ENCODE data around the gene KDELR3.

Gene KDELR3

GRCh38 chr22:38427940-38428339 is 40.0 kb upstream of the KDELR3 start:
- no peaks in the 10 kb centered on the region for H3K9me3 ChIP-seq (ENCODE audit: control insufficient read depth, low read length)
- no peaks in the 10 kb centered on the region for H3K36me3 ChIP-seq (ENCODE audit: control insufficient read depth, insufficient read depth, low read length)
- WGBS, 2 experiments (ENCODE audit: insufficient coverage in 2 of 2), result 96 to 97% methylated on average over 31 of the region's 31 CpGs
- no peak overlapping the region for H3K27ac ChIP-seq (ENCODE audit: low read depth, low read length, severe bottlenecking)
- H3K4me3 ChIP-seq (ENCODE audit: extremely low read depth, insufficient read depth, low read length, poor library complexity, severe bottlenecking), result no peak overlapping the region
- H3K4me1 ChIP-seq (ENCODE audit: control insufficient read depth, insufficient read depth, low read length, poor library complexity, severe bottlenecking), result no peaks in the 10 kb centered on the region

- no peaks in the 10 kb centered on the region for H3K36me3 ChIP-seq (ENCODE audit: control insufficient read depth, insufficient read depth, low read length)
- H3K9me3 ChIP-seq (ENCODE audit: control insufficient read depth, low read length), result no peaks in the 10 kb centered on the region
- 89 to 93% methylated on average over 2 of the region's 2 CpGs for WGBS, 2 experiments (ENCODE audit: insufficient coverage in 2 of 2)
- no peak overlapping the region for H3K27ac ChIP-seq (ENCODE audit: low read depth, low read length, severe bottlenecking)
- no peak overlapping the region for H3K4me3 ChIP-seq (ENCODE audit: extremely low read depth, insufficient read depth, low read length, poor library complexity, severe bottlenecking)
- H3K4me1 ChIP-seq (ENCODE audit: control insufficient read depth, insufficient read depth, low read length, poor library complexity, severe bottlenecking), result no peaks in the 10 kb centered on the region
Observed at GRCh38 chr22:38428714-38429113, 39.2 kb upstream of the KDELR3 start.

GRCh38 chr22:38429499-38430068 is 38.3 kb upstream of the KDELR3 start:
- H3K27ac ChIP-seq (ENCODE audit: low read depth, low read length, severe bottlenecking), result no peak overlapping the region
- WGBS, 2 experiments (ENCODE audit: insufficient coverage in 2 of 2), result 87 to 92% methylated on average over 12 to 14 of the region's 16 CpGs

GRCh38 chr22:38431266-38432010 is 36.5 kb upstream of the KDELR3 start:
- H3K27ac ChIP-seq (ENCODE audit: low read depth, low read length, severe bottlenecking), result no peak overlapping the region
- no peaks in the 10 kb centered on the region for H3K36me3 ChIP-seq (ENCODE audit: control insufficient read depth, insufficient read depth, low read length)
- H3K4me3 ChIP-seq (ENCODE audit: extremely low read depth, insufficient read depth, low read length, poor library complexity, severe bottlenecking), result no peak overlapping the region
- 79 to 84% methylated on average over 10 to 12 of the region's 12 CpGs for WGBS, 2 experiments (ENCODE audit: insufficient coverage in 2 of 2)
- H3K4me1 ChIP-seq (ENCODE audit: control insufficient read depth, insufficient read depth, low read length, poor library complexity, severe bottlenecking), result no peaks in the 10 kb centered on the region
- no peaks in the 10 kb centered on the region for H3K9me3 ChIP-seq (ENCODE audit: control insufficient read depth, low read length)

More at GRCh38 chr22:38429499-38430068, 38.3 kb upstream of the KDELR3 start:
- Histone ChIP-seq H3K4me1 (ENCODE audit: control insufficient read depth, insufficient read depth, low read length, poor library complexity, severe bottlenecking) (no peaks in the 10 kb centered on the region), H3K4me3 (ENCODE audit: extremely low read depth, insufficient read depth, low read length, poor library complexity, severe bottlenecking) (no peak overlapping the region), H3K36me3 (ENCODE audit: control insufficient read depth, insufficient read depth, low read length) (no peaks in the 10 kb centered on the region), H3K9me3 (ENCODE audit: control insufficient read depth, low read length) (no peaks in the 10 kb centered on the region)

- Histone ChIP-seq H3K4me1 (ENCODE audit: control insufficient read depth, insufficient read depth, low read length, poor library complexity, severe bottlenecking) (no peaks in the 10 kb centered on the region), H3K27ac (ENCODE audit: low read depth, low read length, severe bottlenecking) (no peak overlapping the region), H3K9me3 (ENCODE audit: control insufficient read depth, low read length) (no peaks in the 10 kb centered on the region), H3K36me3 (ENCODE audit: control insufficient read depth, insufficient read depth, low read length) (no peaks in the 10 kb centered on the region), H3K4me3 (ENCODE audit: extremely low read depth, insufficient read depth, low read length, poor library complexity, severe bottlenecking) (no peak overlapping the region)
- 100% methylated on average over 1 of the region's 1 CpG; no CpG with 5 or more reads in 1 of the 2 experiments for WGBS, 2 experiments (ENCODE audit: insufficient coverage in 2 of 2)
Observed at GRCh38 chr22:38432264-38432663, 35.6 kb upstream of the KDELR3 start.

GRCh38 chr22:38433871-38434270 is 34.0 kb upstream of the KDELR3 start:
- 84 to 87% methylated on average over 8 of the region's 8 CpGs for WGBS, 2 experiments (ENCODE audit: insufficient coverage in 2 of 2)
- no peak overlapping the region for H3K27ac ChIP-seq (ENCODE audit: low read depth, low read length, severe bottlenecking)
- no peak overlapping the region for H3K4me3 ChIP-seq (ENCODE audit: extremely low read depth, insufficient read depth, low read length, poor library complexity, severe bottlenecking)

GRCh38 chr22:38435010-38435409 is 32.9 kb upstream of the KDELR3 start:
- 87 to 100% methylated on average over 2 to 3 of the region's 4 CpGs for whole genome bisulfite sequencing, 2 experiments (ENCODE audit: insufficient coverage in 2 of 2)
- Histone ChIP-seq H3K4me3 (ENCODE audit: extremely low read depth, insufficient read depth, low read length, poor library complexity, severe bottlenecking) (no peak overlapping the region), H3K4me1 (ENCODE audit: control insufficient read depth, insufficient read depth, low read length, poor library complexity, severe bottlenecking) (no peaks in the 10 kb centered on the region), H3K9me3 (ENCODE audit: control insufficient read depth, low read length) (no peaks in the 10 kb centered on the region), H3K36me3 (ENCODE audit: control insufficient read depth, insufficient read depth, low read length) (no peaks in the 10 kb centered on the region), H3K27ac (ENCODE audit: low read depth, low read length, severe bottlenecking) (no peak overlapping the region)

More at GRCh38 chr22:38433871-38434270, 34.0 kb upstream of the KDELR3 start:
- Histone ChIP-seq H3K36me3 (ENCODE audit: control insufficient read depth, insufficient read depth, low read length) (no peaks in the 10 kb centered on the region), H3K4me1 (ENCODE audit: control insufficient read depth, insufficient read depth, low read length, poor library complexity, severe bottlenecking) (no peaks in the 10 kb centered on the region), H3K9me3 (ENCODE audit: control insufficient read depth, low read length) (no peaks in the 10 kb centered on the region)

GRCh38 chr22:38435965-38436364 is 31.9 kb upstream of the KDELR3 start:
- H3K4me3 ChIP-seq (ENCODE audit: extremely low read depth, insufficient read depth, low read length, poor library complexity, severe bottlenecking), result no peak overlapping the region
- no peaks in the 10 kb centered on the region for H3K4me1 ChIP-seq (ENCODE audit: control insufficient read depth, insufficient read depth, low read length, poor library complexity, severe bottlenecking)
- no peak overlapping the region for H3K27ac ChIP-seq (ENCODE audit: low read depth, low read length, severe bottlenecking)
- WGBS, 2 experiments (ENCODE audit: insufficient coverage in 2 of 2), result 69 to 76% methylated on average over 2 of the region's 4 CpGs
- no peaks in the 10 kb centered on the region for H3K9me3 ChIP-seq (ENCODE audit: control insufficient read depth, low read length)
- no peaks in the 10 kb centered on the region for H3K36me3 ChIP-seq (ENCODE audit: control insufficient read depth, insufficient read depth, low read length)

- no peaks in the 10 kb centered on the region for H3K4me1 ChIP-seq (ENCODE audit: control insufficient read depth, insufficient read depth, low read length, poor library complexity, severe bottlenecking)
- no peaks in the 10 kb centered on the region for H3K36me3 ChIP-seq (ENCODE audit: control insufficient read depth, insufficient read depth, low read length)
- H3K9me3 ChIP-seq (ENCODE audit: control insufficient read depth, low read length), result no peaks in the 10 kb centered on the region
- no peak overlapping the region for H3K27ac ChIP-seq (ENCODE audit: low read depth, low read length, severe bottlenecking)
- 86 to 93% methylated on average over 13 to 15 of the region's 15 CpGs for WGBS, 2 experiments (ENCODE audit: insufficient coverage in 2 of 2)
- H3K4me3 ChIP-seq (ENCODE audit: extremely low read depth, insufficient read depth, low read length, poor library complexity, severe bottlenecking), result no peak overlapping the region
Observed at GRCh38 chr22:38436629-38437395, 31.1 kb upstream of the KDELR3 start.

GRCh38 chr22:38437416-38437815 is 30.5 kb upstream of the KDELR3 start:
- Histone ChIP-seq H3K27ac (ENCODE audit: low read depth, low read length, severe bottlenecking) (no peak overlapping the region), H3K4me1 (ENCODE audit: control insufficient read depth, insufficient read depth, low read length, poor library complexity, severe bottlenecking) (no peaks in the 10 kb centered on the region), H3K9me3 (ENCODE audit: control insufficient read depth, low read length) (no peaks in the 10 kb centered on the region), H3K36me3 (ENCODE audit: control insufficient read depth, insufficient read depth, low read length) (no peaks in the 10 kb centered on the region), H3K4me3 (ENCODE audit: extremely low read depth, insufficient read depth, low read length, poor library complexity, severe bottlenecking) (no peak overlapping the region)
- WGBS, 2 experiments (ENCODE audit: insufficient coverage in 2 of 2), result 95 to 100% methylated on average over 8 to 9 of the region's 9 CpGs
